ENCODE measurements around the gene TMEM238.

TMEM238 gene

GRCh38 chr19:55369653-55370304 is 14.3 kb downstream of the TMEM238 start:
- TF ChIP-seq CTCF (IDR thresholded peaks at IDR 0.05): no peak

- no peak for TF ChIP-seq CTCF (IDR thresholded peaks at IDR 0.05)
Observed at GRCh38 chr19:55368701-55369563, 15.2 kb downstream of the TMEM238 start.

- no peak for TF ChIP-seq CTCF (IDR thresholded peaks at IDR 0.05)
Observed at GRCh38 chr19:55368106-55368505, 16.0 kb downstream of the TMEM238 start.

DNA sequence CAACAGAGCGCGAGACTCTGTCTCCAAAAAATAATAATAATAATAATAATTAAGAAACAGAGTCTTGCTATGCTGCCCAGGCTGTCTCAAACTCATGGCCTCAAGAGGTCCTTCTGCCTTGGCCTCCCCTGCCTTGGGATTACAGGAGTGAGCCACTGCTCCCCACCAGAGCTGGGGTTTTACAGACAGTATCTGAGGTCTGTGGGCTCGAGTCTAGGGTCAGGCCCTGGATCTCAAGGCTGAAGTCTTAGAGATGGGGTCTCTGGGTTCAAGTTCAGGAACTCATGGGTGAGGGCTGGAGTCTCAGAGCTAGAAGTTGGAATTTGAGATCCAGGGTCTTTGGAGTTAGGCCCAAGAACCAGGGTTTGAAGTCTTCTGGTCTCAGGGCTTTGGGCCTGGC is 17.3 kb downstream of the TMEM238 start:
- no peak for TF ChIP-seq CTCF (IDR thresholded peaks at IDR 0.05)

- TF ChIP-seq CTCF (IDR thresholded peaks at IDR 0.05): no peak
Observed at GRCh38 chr19:55365964-55366363, 18.1 kb downstream of the TMEM238 start.

GRCh38 chr19:55365245-55365644 is 18.8 kb downstream of the TMEM238 start:
- TF ChIP-seq CTCF (IDR thresholded peaks at IDR 0.05): no peak

- TF ChIP-seq CTCF (IDR thresholded peaks at IDR 0.05): no peak
Observed at GRCh38 chr19:55362990-55363716, 20.9 kb downstream of the TMEM238 start, which contains the start of gene GARIN5B. TSS of gene GARIN5B (minus strand) at chr19:55363260. CDS start at chr19:55363066, 194 bp downstream.
